Sigmoid colon (tissue), 4 donors: Measurements from ENCODE around the gene DTNA.

Experiments used
- CTCF ChIP-seq, 4 experiments: fragments of 450-650 bp in 3 of 4; fragments of 200-600 bp in 1 of 4; IDR thresholded peaks; one replicate each; pipeline ENCODE4 v1.5.1; 2016 to 2019; ENCODE audit warnings: antibody characterized with exemption in 4 of 4, mild to moderate bottlenecking in 3 of 4, moderate library complexity in 2 of 4
- POLR2AphosphoS5 ChIP-seq, 4 donors: sonication (generic); formaldehyde crosslinking; IDR thresholded peaks; one replicate each; pipeline ENCODE4 v1.6.1; 2017; ENCODE audit warnings: antibody characterized with exemption in 4 of 4

- TF ChIP-seq CTCF (IDR thresholded peaks at IDR 0.05) (no peak), POLR2AphosphoS5 (IDR thresholded peaks at IDR 0.05) (no peak)
Measured at GRCh38 chr18:34697891-34698290, 12.2 kb upstream of the DTNA start.
